GM12878 (cell line): ENCODE results near the gene PAQR5. TPM values are rescaled to one million over a fixed set of nuclear protein-coding genes. Genes with fewer than 3 reads are reported as not detected.

Source experiments
- ATAC-seq: fragments of 200-7000 bp; cut with Tn5 transposase; 3 replicates; pipeline ENCODE4 v1.9.1; 2020; ENCODE audit warnings: mild to moderate bottlenecking, moderate library complexity
- BruUV-seq: library from RNA; stranded (reverse); fragments of 400-500 nt; replicated peaks from 2 replicates; lab custom pipeline; 2021; lab: Mats Ljungman, UMichigan
- CTCF ChIA-PET: fragments of 300-600 bp; sonication (Branson Sonifier 250); formaldehyde crosslinking; extraction: SDS; loops from one replicate; lab custom pipeline; 2021; ENCODE audit warnings: inconsistent platforms; lab: Yijun Ruan, JAX
- POLR2A ChIA-PET: fragments of 350-600 bp; formaldehyde crosslinking; extraction: SDS; loops from one replicate; lab custom pipeline; 2021; ENCODE audit warnings: inconsistent platforms; lab: Charles Lee
- RAD21 ChIA-PET: fragments of 300-600 bp; sonication (Branson Sonifier 250); formaldehyde crosslinking; loops from one replicate; lab custom pipeline; 2023; ENCODE audit warnings: antibody characterized with exemption; ENCODE audit not compliant: unreplicated experiment; lab: Charles Lee
- SMC1A ChIA-PET: fragments of 300-600 bp; sonication (Branson Sonifier 250); formaldehyde crosslinking; loops from one replicate; lab custom pipeline; 2023; ENCODE audit not compliant: unreplicated experiment, uncharacterized antibody; lab: Charles Lee
- DNase-seq: peaks from one replicate; pipeline ENCODE4 v3.0.0-alpha.2; 2011; ENCODE audit warnings: low read depth, low spot score
- FAIRE-seq: peaks from 3 replicates; lab custom pipeline; 2011; peaks lifted over from hg19 to GRCh38; lab: Jason Lieb, UNC
- H2AFZ ChIP-seq: 2 replicates; pipeline ENCODE4 v1.6.0; 2011; ENCODE audit warnings: low read depth, low read length, control low read depth; ENCODE audit not compliant: control insufficient read depth
- H3K27ac ChIP-seq: 2 replicates; pipeline ENCODE4 v1.5.1; 2011; ENCODE audit warnings: control low read depth; ENCODE audit not compliant: control insufficient read depth, insufficient read depth
- H3K27me3 ChIP-seq, 2 experiments: replicated peaks in 1 of 2; 2 replicates each; pipeline versions ENCODE4 v1.6.0 to v1.6.1; 2011; ENCODE audit warnings: low read length in 1 of 2; ENCODE audit not compliant: control insufficient read depth in 2 of 2, insufficient read depth in 2 of 2
- H3K36me3 ChIP-seq, 2 experiments: 2 replicates each; pipeline ENCODE4 v1.5.1; 2011; ENCODE audit warnings: low read length in 1 of 2; ENCODE audit not compliant: control insufficient read depth in 2 of 2, insufficient read depth in 2 of 2
- H3K4me1 ChIP-seq: 2 replicates; pipeline ENCODE4 v1.6.1; 2011; ENCODE audit warnings: mild to moderate bottlenecking, low read length, moderate library complexity, mixed read lengths; ENCODE audit not compliant: control insufficient read depth, insufficient read depth
- H3K4me2 ChIP-seq: 2 replicates; pipeline ENCODE4 v1.6.0; 2011; ENCODE audit warnings: control low read depth; ENCODE audit not compliant: control insufficient read depth, insufficient read depth
- H3K4me3 ChIP-seq: fragments of 200-600 bp; sonication (generic); 2 replicates; pipeline ENCODE4 v1.5.1; 2016
- H3K79me2 ChIP-seq: 2 replicates; pipeline ENCODE4 v1.6.0; 2011; ENCODE audit warnings: low read length; ENCODE audit not compliant: control insufficient read depth, insufficient read depth
- H3K9ac ChIP-seq: 2 replicates; pipeline ENCODE4 v1.8.0; 2011; ENCODE audit warnings: low read length, control low read depth, mixed read lengths; ENCODE audit not compliant: control insufficient read depth, insufficient read depth
- H3K9me3 ChIP-seq: replicated peaks from 3 replicates; pipeline ENCODE4 v1.5.1; 2011; ENCODE audit warnings: mild to moderate bottlenecking, low read length; ENCODE audit not compliant: control insufficient read depth, insufficient read depth
- H4K20me1 ChIP-seq: 2 replicates; pipeline ENCODE4 v1.6.0; 2011; ENCODE audit not compliant: control insufficient read depth, insufficient read depth
- BACH1 ChIP-seq: fragments of 450-650 bp; IDR thresholded peaks from 2 replicates; pipeline ENCODE4 v1.6.1; 2017; ENCODE audit warnings: mild to moderate bottlenecking, borderline replicate concordance
- FOXK2 ChIP-seq: fragments of 450-650 bp; IDR thresholded peaks from 2 replicates; pipeline ENCODE4 v1.6.1; 2017; ENCODE audit warnings: mild to moderate bottlenecking, moderate library complexity
- JUNB ChIP-seq: IDR thresholded peaks from 2 replicates; pipeline ENCODE4 v1.6.1; 2016; ENCODE audit warnings: antibody characterized with exemption, mild to moderate bottlenecking
- NFIC ChIP-seq: IDR thresholded peaks from 2 replicates; pipeline ENCODE4 v1.6.1; 2012; ENCODE audit warnings: low read depth, mild to moderate bottlenecking, inconsistent platforms, low read length, moderate library complexity
- POLR2A ChIP-seq: IDR thresholded peaks from 2 replicates; pipeline ENCODE4 v1.6.1; 2011; ENCODE audit warnings: low read depth, mild to moderate bottlenecking, low read length
- RBBP5 ChIP-seq: fragments of 200-600 bp; sonication (generic); conservative IDR thresholded peaks from 2 replicates; pipeline ENCODE4 v1.6.1; 2016
- TCF3 ChIP-seq: IDR thresholded peaks from 2 replicates; pipeline ENCODE4 v1.6.1; 2012; ENCODE audit warnings: low read depth, mild to moderate bottlenecking, low read length, borderline replicate concordance; ENCODE audit not compliant: insufficient read depth
- WRNIP1 ChIP-seq: IDR thresholded peaks from 2 replicates; pipeline ENCODE4 v1.6.1; 2011; ENCODE audit warnings: low read depth, low read length, improper control_type of control experiment, borderline replicate concordance
- WGBS: methylation state at CpG from one replicate; pipeline ENCODE4 v1.1.6; 2016; ENCODE audit warnings: low lambda C conversion rate; ENCODE audit not compliant: insufficient replicate concordance, insufficient coverage; ENCODE audit errors: missing lambda C conversion rate; 5-methylcytosine and 5-hydroxymethylcytosine counted together
- in situ Hi-C: fragments of 300-500 bp; cut with MboI; formaldehyde crosslinking; loops from 9 replicates; pipeline ENCODE4 v1.14.3; 2018; ENCODE audit warnings: mixed read lengths
- intact Hi-C: fragments of 100-400 bp; cut with micrococcal nuclease; formaldehyde crosslinking; loops from one replicate; pipeline ENCODE4 v1.14.2; 2022; ENCODE audit not compliant: unreplicated experiment
- polyA plus RNA-seq, 11 experiments: library from polyadenylated mRNA; depleted of rRNA in 4 of 11; unstranded in 6 of 11; stranded (reverse) in 5 of 11; fragments of >200 nt; fragmentation: Nextera tagmentation in 4 of 11; fragmentation: Illumina TruSeq in 1 of 11; extraction: Ambion mirVana in 4 of 11; extraction: Trizol in 1 of 11; gene quantifications; 1 replicate in 1 of 11; 2 replicates in 10 of 11; pipeline versions ENCODE4 v1.2.1 to v1.2.3, GENCODE V29; 2011 to 2016; ENCODE audit warnings: inconsistent platforms in 2 of 11, missing spikeins in 2 of 11, low read depth in 1 of 11
- total RNA-seq, 4 experiments: library from RNA; depleted of rRNA in 3 of 4; stranded (reverse); fragments of >200 nt in 3 of 4; fragmentation: Illumina TruSeq in 1 of 4; extraction: Trizol in 1 of 4; gene quantifications; 2 replicates each; pipeline versions ENCODE4 v1.2.1 to v1.2.3, GENCODE V29; 2013 to 2021
- TF ChIP-seq, protein P1 (sequence below): fragments of 450-650 bp; IDR thresholded peaks from 2 replicates; pipeline ENCODE4 v1.6.1; 2017; ENCODE audit warnings: mild to moderate bottlenecking, moderate library complexity
- TF ChIP-seq, protein P2 (sequence below): fragments of 450-650 bp; IDR thresholded peaks from 2 replicates; pipeline ENCODE4 v1.6.1; 2016; ENCODE audit warnings: mild to moderate bottlenecking
- TF ChIP-seq, protein P3 (sequence below): IDR thresholded peaks from 2 replicates; pipeline ENCODE4 v1.6.1; 2012; ENCODE audit warnings: low read depth, low read length, improper control_type of control experiment
- TF ChIP-seq, protein P4 (sequence below): fragments of 450-650 bp; IDR thresholded peaks from 2 replicates; pipeline ENCODE4 v1.6.1; 2017; ENCODE audit warnings: mild to moderate bottlenecking, moderate library complexity

Gene PAQR5
- total and polyA plus RNA-seq, 10 of the 15 experiments (the other 5 are each of a cell fraction or from before 2014, with no cell fraction given) = 0.02 to 0.03 TPM; not detected in 8

DNA sequence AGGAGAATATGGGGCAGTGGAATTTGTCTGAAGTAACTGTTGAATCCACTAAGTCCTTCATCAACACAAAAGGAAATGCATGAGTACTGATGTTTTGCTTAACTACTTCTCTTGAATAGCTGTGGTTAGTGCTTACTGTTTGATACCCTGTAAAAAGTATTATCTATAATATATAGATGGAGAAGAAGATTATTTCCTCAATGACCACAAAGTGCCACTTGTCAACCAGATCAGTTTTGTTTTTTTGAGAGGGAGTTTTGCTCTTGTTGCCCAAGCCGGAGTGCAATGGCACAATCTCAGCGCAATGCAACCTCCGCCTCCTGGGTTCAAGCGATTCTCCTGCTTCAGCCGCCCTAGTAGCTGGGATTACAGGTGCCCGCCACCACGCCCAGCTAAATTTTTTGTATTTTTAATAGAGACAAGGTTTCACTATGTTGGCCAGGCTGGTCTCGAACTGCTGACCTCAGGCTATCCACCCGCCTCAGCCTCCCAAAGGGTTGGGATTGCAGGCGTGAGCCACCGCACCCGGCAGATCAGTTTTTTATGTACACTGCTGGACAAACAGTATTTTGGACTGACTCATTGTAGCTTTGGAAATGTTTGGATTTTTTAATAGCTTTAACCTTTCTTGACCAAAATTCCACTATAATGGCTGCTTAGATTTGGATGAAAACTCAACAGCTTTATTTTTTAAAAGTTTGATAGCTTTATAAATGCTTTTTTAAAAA, 152.4 kb downstream of the PAQR5 start:
- Histone ChIP-seq H3K36me3 (peaks cover 3 to 28% of the 10 kb centered on the region in 2 experiments), H3K9me3 (no peaks in the 10 kb centered on the region), H3K27me3 (no peaks in the 10 kb centered on the region), H3K9ac (peak overlapping the region; percentile 96; the same call in 1 of the 2 replicates), H3K27ac (peak overlapping the region; percentile 79; the same call in 1 of the 2 replicates), H2AFZ (no peak overlapping the region), H3K79me2 (peaks cover 33% of the 10 kb centered on the region), H4K20me1 (peaks cover 9% of the 10 kb centered on the region), H3K4me2 (peak overlapping the region; percentile 54; the same call in 1 of the 2 replicates), H3K4me3 (peak overlapping the region; percentile 69; the same call in 1 of the 2 replicates), H3K4me1 (peaks cover 5% of the 10 kb centered on the region; the same call in 1 of the 2 replicates)
- ATAC-seq = no peak
- WGBS = 95% methylated on average over 12 of the region's 12 CpGs
- no peak for DNase-seq
- intact Hi-C loops (no loop called here), in situ Hi-C loops (no loop called here)
- ChIA-PET SMC1A (interaction anchor here (1.4 to 3.4 kb wide), 3 partner anchors 8 to 39 kb away, joined by 4 to 13 read pairs (median 6); no protein-coding TSS in a partner anchor), POLR2A (interaction anchor here (1.1 to 3.5 kb wide), 3 partner anchors 8 to 34 kb away, joined by 5 to 29 read pairs (median 8); no protein-coding TSS in a partner anchor), RAD21 (interaction anchor here (0.7 to 4.0 kb wide), 3 partner anchors 11 to 35 kb away, joined by 6 to 28 read pairs (median 23); partner anchors contain the start of gene KIF23), CTCF (interaction anchor here (0.7 to 4.6 kb wide), 4 partner anchors 11 to 18 kb away, joined by 3 to 53 read pairs (median 4); no protein-coding TSS in a partner anchor)
- no TSS peak for BruUV-seq
- FAIRE-seq = no peak
- TF ChIP-seq WRNIP1 (no peak), POLR2A (no peak), TCF3 (no peak), FOXK2 (no peak), NFIC (no peak), RBBP5 (no peak), BACH1 (no peak), JUNB (no peak)
- TF ChIP-seq, protein P1, sequence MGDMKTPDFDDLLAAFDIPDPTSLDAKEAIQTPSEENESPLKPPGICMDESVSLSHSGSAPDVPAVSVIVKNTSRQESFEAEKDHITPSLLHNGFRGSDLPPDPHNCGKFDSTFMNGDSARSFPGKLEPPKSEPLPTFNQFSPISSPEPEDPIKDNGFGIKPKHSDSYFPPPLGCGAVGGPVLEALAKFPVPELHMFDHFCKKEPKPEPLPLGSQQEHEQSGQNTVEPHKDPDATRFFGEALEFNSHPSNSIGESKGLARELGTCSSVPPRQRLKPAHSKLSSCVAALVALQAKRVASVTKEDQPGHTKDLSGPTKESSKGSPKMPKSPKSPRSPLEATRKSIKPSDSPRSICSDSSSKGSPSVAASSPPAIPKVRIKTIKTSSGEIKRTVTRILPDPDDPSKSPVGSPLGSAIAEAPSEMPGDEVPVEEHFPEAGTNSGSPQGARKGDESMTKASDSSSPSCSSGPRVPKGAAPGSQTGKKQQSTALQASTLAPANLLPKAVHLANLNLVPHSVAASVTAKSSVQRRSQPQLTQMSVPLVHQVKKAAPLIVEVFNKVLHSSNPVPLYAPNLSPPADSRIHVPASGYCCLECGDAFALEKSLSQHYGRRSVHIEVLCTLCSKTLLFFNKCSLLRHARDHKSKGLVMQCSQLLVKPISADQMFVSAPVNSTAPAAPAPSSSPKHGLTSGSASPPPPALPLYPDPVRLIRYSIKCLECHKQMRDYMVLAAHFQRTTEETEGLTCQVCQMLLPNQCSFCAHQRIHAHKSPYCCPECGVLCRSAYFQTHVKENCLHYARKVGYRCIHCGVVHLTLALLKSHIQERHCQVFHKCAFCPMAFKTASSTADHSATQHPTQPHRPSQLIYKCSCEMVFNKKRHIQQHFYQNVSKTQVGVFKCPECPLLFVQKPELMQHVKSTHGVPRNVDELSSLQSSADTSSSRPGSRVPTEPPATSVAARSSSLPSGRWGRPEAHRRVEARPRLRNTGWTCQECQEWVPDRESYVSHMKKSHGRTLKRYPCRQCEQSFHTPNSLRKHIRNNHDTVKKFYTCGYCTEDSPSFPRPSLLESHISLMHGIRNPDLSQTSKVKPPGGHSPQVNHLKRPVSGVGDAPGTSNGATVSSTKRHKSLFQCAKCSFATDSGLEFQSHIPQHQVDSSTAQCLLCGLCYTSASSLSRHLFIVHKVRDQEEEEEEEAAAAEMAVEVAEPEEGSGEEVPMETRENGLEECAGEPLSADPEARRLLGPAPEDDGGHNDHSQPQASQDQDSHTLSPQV = no peak
- TF ChIP-seq, protein P2, sequence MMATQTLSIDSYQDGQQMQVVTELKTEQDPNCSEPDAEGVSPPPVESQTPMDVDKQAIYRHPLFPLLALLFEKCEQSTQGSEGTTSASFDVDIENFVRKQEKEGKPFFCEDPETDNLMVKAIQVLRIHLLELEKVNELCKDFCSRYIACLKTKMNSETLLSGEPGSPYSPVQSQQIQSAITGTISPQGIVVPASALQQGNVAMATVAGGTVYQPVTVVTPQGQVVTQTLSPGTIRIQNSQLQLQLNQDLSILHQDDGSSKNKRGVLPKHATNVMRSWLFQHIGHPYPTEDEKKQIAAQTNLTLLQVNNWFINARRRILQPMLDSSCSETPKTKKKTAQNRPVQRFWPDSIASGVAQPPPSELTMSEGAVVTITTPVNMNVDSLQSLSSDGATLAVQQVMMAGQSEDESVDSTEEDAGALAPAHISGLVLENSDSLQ = no peak
- TF ChIP-seq, protein P3, sequence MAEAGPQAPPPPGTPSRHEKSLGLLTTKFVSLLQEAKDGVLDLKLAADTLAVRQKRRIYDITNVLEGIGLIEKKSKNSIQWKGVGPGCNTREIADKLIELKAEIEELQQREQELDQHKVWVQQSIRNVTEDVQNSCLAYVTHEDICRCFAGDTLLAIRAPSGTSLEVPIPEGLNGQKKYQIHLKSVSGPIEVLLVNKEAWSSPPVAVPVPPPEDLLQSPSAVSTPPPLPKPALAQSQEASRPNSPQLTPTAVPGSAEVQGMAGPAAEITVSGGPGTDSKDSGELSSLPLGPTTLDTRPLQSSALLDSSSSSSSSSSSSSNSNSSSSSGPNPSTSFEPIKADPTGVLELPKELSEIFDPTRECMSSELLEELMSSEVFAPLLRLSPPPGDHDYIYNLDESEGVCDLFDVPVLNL = no peak
- TF ChIP-seq, protein P4, sequence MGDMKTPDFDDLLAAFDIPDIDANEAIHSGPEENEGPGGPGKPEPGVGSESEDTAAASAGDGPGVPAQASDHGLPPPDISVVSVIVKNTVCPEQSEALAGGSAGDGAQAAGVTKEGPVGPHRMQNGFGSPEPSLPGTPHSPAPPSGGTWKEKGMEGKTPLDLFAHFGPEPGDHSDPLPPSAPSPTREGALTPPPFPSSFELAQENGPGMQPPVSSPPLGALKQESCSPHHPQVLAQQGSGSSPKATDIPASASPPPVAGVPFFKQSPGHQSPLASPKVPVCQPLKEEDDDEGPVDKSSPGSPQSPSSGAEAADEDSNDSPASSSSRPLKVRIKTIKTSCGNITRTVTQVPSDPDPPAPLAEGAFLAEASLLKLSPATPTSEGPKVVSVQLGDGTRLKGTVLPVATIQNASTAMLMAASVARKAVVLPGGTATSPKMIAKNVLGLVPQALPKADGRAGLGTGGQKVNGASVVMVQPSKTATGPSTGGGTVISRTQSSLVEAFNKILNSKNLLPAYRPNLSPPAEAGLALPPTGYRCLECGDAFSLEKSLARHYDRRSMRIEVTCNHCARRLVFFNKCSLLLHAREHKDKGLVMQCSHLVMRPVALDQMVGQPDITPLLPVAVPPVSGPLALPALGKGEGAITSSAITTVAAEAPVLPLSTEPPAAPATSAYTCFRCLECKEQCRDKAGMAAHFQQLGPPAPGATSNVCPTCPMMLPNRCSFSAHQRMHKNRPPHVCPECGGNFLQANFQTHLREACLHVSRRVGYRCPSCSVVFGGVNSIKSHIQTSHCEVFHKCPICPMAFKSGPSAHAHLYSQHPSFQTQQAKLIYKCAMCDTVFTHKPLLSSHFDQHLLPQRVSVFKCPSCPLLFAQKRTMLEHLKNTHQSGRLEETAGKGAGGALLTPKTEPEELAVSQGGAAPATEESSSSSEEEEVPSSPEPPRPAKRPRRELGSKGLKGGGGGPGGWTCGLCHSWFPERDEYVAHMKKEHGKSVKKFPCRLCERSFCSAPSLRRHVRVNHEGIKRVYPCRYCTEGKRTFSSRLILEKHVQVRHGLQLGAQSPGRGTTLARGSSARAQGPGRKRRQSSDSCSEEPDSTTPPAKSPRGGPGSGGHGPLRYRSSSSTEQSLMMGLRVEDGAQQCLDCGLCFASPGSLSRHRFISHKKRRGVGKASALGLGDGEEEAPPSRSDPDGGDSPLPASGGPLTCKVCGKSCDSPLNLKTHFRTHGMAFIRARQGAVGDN = no peak
